HPDE6-E6E7 (cell line): Measurements from ENCODE around the gene MMP23B.
"Not testable (repeated sequence)": the region's sequence is repeated elsewhere in the genome, so short reads cannot be mapped to it uniquely, and the experiment has no call there.

ENCODE experiments used
- DNase-seq: peaks from one replicate; pipeline ENCODE4 v3.0.0; 2011; ENCODE audit warnings: missing footprints; ENCODE audit errors: extremely low spot score

Gene MMP23B

GRCh38 chr1:1666526-1666925, 34.6 kb downstream of the MMP23B start:
- no peak for DNase-seq

GRCh38 chr1:1669468-1670440, 37.8 kb downstream of the MMP23B start:
- DNase-seq = no peak

- no peak for DNase-seq
These were observed 38.9 kb downstream of the MMP23B start for GRCh38 chr1:1670866-1671265.

- no peak for DNase-seq
These were observed 39.6 kb downstream of the MMP23B start for GRCh38 chr1:1671365-1672119.

GRCh38 chr1:1672181-1672965, 40.4 kb downstream of the MMP23B start:
- no peak for DNase-seq

- not testable (repeated sequence) for DNase-seq
These were observed 42.8 kb downstream of the MMP23B start for GRCh38 chr1:1674806-1675205.

- not testable (repeated sequence) for DNase-seq
These were observed 43.2 kb downstream of the MMP23B start for GRCh38 chr1:1675218-1675617.

- not testable (repeated sequence) for DNase-seq
These were observed 44.1 kb downstream of the MMP23B start for GRCh38 chr1:1676087-1676486.

- DNase-seq = no peak
These were observed 46.0 kb downstream of the MMP23B start for GRCh38 chr1:1677718-1678580.

GRCh38 chr1:1678581-1679380, 46.8 kb downstream of the MMP23B start:
- no peak for DNase-seq

GRCh38 chr1:1680031-1680911, 48.3 kb downstream of the MMP23B start:
- DNase-seq = no peak

- DNase-seq = no peak
These were observed 48.9 kb downstream of the MMP23B start for GRCh38 chr1:1680912-1681273.

- DNase-seq = no peak
These were observed 51.3 kb downstream of the MMP23B start for GRCh38 chr1:1683104-1683905.
